GM12892 (cell line): ENCODE results near the gene SH2D7. TPM values are rescaled to one million over a fixed set of nuclear protein-coding genes. Genes with fewer than 3 reads are reported as not detected.

ENCODE experiments used
- DNase-seq: peaks from one replicate; pipeline ENCODE4 v3.0.0; 2011; ENCODE audit not compliant: insufficient read length
- FAIRE-seq: peaks from 2 replicates; lab custom pipeline; 2011; peaks lifted over from hg19 to GRCh38; lab: Jason Lieb, UNC
- POLR2A ChIP-seq: IDR thresholded peaks from 2 replicates; pipeline ENCODE4 v1.6.1; 2011; ENCODE audit warnings: low read depth, low read length, control low read depth
- POLR2AphosphoS5 ChIP-seq: IDR thresholded peaks from 2 replicates; pipeline ENCODE4 v1.6.1; 2011; ENCODE audit warnings: low read depth, low read length, control low read depth
- TAF1 ChIP-seq: IDR thresholded peaks from 2 replicates; pipeline ENCODE4 v1.6.1; 2011; ENCODE audit warnings: low read depth, mild to moderate bottlenecking, control low read depth, low read length, borderline replicate concordance
- polyA plus RNA-seq: library from polyadenylated mRNA; unstranded; fragments of >200 nt; gene quantifications from one replicate; pipeline ENCODE4 v1.2.1, GENCODE V29; 2012; ENCODE audit warnings: missing spikeins, inconsistent platforms; ENCODE audit not compliant: missing spikeins

SH2D7 gene
- not detected for polyA plus RNA-seq

DNA sequence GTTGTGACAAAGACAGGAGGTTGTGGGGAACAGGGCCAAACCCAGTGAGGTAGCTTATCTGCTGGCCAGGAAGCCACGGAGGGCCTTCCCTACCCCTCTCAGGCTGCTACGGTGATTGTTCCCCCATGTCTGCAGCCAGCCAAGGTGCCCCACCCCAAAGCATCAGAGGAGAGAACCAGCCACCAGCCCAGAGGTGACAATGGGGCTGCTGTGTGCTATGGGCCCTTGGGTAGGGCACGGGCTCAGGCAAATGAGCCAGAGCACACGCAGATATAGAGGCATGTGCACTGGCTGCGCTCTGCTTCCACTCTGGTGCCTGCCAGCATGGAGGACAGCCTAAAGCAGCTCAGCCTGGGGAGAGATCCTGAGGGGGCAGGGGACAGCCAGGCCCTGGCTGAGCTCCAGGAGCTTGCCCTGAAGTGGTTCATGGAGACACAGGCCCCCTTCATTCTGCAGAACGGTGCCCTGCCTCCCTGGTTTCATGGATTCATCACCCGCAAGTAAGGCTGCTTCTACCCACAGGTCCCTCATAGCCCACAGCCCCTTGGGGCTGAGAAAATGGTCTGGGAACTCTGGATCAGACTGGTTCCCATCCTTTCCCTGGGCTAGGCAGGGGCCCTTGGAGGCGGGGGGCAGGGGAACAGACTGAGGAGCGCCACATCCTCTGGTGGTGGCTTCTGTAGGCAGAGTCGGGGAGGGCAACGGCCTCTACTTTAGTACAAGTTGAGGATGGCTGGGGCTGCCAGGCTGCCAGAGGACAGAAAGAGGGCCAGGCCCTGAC is at the start of gene SH2D7:
TSS of gene SH2D7 (plus strand) at position 301 of the 781 bp plus-strand sequence. CDS start at position 325, 24 bp downstream.
- DNase-seq, result no peak
- no peak for FAIRE-seq

DNA sequence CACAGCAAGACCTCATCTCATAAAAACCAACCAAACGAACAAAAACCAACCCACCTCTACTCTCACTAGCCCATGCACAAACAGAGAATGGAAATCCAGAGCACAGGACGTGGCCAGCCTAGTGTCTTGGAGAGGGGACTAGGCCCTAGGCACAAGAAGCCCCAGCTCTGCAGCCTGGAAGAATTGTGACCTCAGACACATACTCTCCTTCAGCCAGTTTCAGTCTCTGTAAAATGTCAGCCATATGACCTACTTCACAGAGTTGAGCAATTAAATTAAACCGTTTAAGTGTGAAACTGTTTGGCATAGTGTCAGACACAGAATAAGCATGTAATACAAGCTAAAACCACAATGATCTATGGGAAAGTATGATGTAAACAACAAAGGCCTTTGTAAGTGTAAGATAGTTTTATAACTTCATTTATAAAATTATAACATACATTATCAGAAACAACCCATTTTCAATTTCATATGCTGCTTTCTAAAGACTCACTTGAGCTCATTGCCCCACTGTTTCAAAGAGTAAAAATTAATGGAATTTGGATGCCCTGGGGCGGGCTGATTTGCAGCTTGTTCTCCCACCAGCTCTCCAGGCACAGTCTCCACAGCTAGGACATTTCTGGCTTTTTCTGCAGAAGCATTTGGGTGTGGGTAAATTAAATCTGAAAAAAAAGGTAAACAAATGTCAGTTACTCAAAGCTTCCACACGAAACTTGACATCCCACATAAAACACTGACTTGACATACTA is 47.8 kb upstream of the SH2D7 start:
- FAIRE-seq (no peak), DNase-seq (no peak)
- TF ChIP-seq POLR2AphosphoS5 (no peak), TAF1 (no peak), POLR2A (no peak)

More for the DNA sequence above, at the start of gene SH2D7:
- TF ChIP-seq POLR2AphosphoS5 (no peak), TAF1 (no peak), POLR2A (no peak)

DNA sequence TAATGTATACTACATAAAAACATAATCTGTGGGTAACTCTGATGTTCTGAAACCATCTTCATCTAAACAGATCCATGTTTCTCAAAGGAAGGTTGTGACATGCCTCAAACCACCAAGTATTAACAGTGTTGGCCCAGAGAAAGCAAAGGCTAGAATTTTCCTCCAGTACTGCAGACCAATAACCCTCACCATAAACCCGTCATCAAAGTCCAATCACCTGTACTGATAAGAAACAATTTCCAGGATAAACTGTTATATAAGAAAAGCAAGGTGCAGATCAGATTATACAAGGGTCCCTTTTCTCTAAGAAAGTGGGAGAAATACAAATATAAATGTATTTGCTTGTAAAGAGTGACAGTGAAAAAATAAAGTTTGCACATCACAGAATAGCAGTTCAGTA is 47.2 kb upstream of the SH2D7 start:
- TF ChIP-seq TAF1 (no peak), POLR2A (no peak), POLR2AphosphoS5 (no peak)
- FAIRE-seq (no peak), DNase-seq (no peak)

DNA sequence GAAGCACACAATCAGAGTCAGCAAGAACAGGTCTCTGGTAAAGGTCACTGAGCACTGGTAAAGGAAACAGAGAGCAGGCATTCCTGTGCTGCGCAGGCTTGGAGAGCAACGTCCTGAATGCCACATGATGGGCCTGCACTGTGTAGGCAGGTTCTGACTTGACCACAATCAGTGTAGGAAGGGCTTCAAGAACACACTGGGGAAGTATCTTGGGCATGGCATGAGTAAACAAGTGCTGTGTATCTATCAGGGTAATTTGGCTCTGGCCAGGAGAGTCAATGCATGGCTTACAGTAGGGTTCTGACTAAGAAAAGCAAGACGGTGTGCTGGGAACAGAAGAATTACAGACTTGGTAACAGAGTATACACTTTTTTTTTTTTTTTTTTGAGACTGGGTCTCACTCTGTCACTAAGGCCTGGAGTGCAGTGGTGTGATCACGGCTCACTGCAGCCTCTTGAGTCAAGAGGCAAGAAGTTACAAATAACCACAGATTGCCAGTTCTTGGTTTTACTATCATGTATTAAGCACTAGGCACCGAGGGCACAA is 45.5 kb upstream of the SH2D7 start:
- FAIRE-seq, result no peak
- TF ChIP-seq POLR2A (no peak), TAF1 (no peak), POLR2AphosphoS5 (no peak)
- DNase-seq, result no peak

DNA sequence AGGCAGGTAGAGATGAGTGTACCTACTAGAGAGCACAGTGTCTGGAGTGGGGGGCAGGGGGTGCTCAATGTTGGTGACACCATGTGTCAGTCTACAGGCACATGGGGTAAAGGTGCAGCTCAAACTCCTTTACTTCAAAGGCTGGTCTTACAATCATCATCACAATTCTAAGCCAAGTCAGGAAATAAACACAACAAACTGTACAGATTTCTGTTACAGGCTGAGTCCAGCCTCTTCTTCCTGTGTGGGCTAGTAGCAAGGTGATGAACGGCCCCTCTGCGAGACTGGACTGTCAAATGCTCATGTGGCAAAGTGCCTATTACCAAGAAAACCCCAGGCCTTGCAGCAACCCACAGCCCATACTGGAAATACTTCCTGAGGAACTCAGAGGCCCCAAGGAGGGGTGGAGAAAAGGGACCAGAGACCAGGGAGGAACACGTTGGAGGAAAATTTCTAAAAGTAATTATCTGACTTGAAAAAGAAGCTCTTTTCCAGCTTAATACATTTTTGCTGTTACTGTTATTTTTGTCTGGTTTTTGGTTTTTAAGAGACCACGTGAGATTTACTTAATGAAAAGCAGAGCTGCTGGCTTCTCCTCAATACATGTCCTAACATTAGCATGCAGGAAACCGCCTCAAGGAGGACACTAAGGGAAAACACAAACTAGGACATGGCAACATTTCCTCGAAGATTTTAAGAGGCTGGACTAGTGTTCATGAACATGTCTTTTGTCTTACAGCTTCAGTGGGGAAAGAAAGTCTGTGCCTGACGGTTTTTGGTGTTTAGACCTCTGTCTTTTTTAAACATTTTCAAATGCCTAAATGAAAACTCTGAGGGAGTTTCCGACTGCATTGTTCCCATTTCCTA is 44.4 kb upstream of the SH2D7 start:
- FAIRE-seq (no peak), DNase-seq (no peak)
- TF ChIP-seq POLR2A, result no peak
- TF ChIP-seq POLR2AphosphoS5, result no peak
- no peak for TF ChIP-seq TAF1

DNA sequence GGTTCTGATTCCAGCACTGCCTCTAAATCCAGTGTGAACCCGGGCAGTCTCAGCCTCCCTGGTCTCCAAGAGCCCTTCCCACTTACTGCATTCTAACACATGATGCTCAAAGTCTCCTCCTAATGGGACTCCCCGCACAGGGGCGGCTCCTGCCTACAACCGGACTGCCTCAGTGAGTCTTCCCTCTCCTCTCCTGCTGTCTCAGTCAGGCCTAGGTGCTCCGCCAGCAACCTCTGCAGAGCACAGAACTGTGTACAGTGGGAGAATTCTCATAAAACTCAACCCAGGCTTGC is 43.8 kb upstream of the SH2D7 start:
- TF ChIP-seq POLR2AphosphoS5 (no peak), POLR2A (no peak), TAF1 (no peak)
- no peak for DNase-seq
- FAIRE-seq, result no peak

DNA sequence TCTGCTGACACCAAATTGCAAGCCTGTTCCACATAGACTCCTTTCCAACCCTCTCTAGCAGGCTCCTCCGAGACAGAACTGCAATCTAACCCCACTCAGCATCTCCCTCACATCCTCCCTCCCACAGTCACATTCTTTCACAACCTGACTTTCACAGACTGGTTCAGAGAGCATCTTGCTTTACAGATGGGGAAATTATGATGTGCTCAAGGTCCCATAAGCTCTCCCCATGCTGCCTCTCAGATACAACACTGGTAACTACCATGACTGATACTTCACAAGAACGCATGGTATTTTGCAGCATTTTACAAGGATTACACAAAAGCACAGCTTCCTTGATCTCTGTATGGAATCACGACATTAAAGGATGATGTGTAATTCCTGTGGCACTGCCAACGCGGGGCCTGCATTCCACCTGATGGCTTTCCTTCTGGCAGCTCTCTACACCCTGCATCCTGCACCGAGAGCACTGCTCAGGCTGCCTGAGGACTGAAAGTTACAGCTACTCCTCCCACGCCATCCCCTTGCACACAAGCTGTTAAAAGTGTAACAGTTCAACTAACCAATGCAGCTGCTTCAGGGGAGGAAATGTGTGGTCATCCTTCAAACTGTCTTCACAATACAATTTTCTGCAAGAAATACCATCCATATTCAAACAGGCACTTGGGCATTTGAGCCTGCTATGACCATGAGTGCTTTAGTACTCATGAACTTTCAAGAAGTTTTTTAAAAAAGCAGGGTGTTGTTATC is 42.5 kb upstream of the SH2D7 start:
- FAIRE-seq (peak; percentile 86), DNase-seq (peak; percentile 43)
- TF ChIP-seq POLR2A (peak; percentile 67), POLR2AphosphoS5 (peak; percentile 57; the same call in 1 of the 2 replicates), TAF1 (0 out of 2 replicates have a peak, but pooled peaks have one; percentile 34)

DNA sequence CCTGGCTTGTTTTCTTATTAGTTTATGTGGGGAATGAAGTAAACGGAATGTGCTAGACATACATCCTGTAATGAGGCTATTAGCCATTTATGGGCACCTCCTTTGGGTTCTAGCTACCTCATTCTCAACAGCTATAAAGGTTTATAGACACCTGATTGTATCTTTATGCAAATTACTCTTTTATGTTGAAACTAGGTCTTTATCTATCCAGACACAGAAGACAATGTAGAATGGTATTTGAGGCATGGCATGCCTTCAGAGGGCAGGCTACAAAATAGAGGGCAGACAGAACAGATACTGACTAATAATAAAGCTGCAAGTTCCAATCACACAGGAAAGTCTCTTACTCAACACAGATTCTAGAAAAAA is 41.9 kb upstream of the SH2D7 start:
- TF ChIP-seq POLR2A (no peak), TAF1 (no peak), POLR2AphosphoS5 (no peak)
- FAIRE-seq (no peak), DNase-seq (no peak)

DNA sequence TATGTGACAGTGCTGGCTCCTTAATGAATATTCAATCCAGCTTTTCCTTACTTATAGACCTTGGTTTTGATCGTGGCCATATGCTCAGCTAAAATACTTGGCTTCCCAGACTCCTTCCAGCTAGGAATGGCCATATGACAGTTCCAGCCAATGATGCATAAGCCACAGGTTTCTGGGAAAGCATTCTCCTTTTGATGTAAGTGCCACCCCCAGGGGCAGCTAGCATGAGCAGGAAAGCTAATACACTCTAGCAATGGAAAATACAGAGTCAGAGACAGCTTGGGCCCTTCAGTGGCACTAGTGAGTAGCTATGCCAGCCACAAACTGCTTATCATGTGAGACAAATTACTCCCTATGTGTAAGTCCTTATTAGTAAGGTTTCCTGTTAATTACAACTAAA is 41.5 kb upstream of the SH2D7 start:
- TF ChIP-seq POLR2AphosphoS5 (no peak), POLR2A (no peak), TAF1 (no peak)
- DNase-seq (no peak), FAIRE-seq (no peak)

DNA sequence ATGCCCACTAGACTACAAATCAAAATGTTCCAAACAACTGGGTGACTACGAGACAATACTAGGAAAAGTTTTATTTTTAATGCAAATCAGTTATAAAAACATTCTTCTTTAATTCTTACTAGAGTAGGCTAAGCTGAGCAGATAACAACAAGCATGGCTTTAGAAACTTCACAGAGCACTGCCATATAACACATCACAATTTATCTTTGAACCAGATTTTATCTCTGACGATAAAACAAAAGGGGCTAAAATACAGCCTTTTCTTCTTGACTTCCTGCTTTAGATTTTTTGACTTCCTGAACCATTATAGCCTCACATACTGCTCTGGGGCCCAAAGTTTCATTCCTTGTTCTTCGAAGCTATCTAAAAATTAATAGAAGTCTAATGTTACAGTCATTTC is 40.8 kb upstream of the SH2D7 start:
- DNase-seq, result no peak
- no peak for TF ChIP-seq TAF1
- TF ChIP-seq POLR2A, result no peak
- no peak for TF ChIP-seq POLR2AphosphoS5
- no peak for FAIRE-seq
